ENCODE data around the gene UBE3C. TPM values are rescaled to one million over a fixed set of nuclear protein-coding genes. Genes with fewer than 3 reads are reported as not detected.

The UBE3C gene
- total and polyA plus RNA-seq, 2 donors (not counting 3 experiments of a cell fraction or from before 2014, with no cell fraction given), result 45.1 to 77.3 TPM

- ChIA-PET CTCF (interaction anchor here (0.7 kb wide), 1 partner anchor 20 kb away, joined by 3 read pairs; no protein-coding TSS in a partner anchor), POLR2A (no interaction called here)
- intact Hi-C loops (cut with micrococcal nuclease) (no loop called here), dilution Hi-C loops (cut with MboI; ENCODE audit: extremely low pct_ligation_motif_present, low sequenced_read_pairs) (no loop called here)
- H3K79me2 ChIP-seq (ENCODE audit: control insufficient read depth, insufficient read depth, low read length), result no peaks in the 10 kb centered on the region
- no peak overlapping the region for H3K27ac ChIP-seq (ENCODE audit: insufficient read depth, low read depth, low read length)
- no peaks in the 10 kb centered on the region for H3K4me1 ChIP-seq (ENCODE audit: control insufficient read depth, extremely low read depth, insufficient read depth, low read length)
- DNase-seq (ENCODE audit: low read depth, low spot score) (no peak), FAIRE-seq (no peak)
- TF ChIP-seq EZH2 (IDR thresholded peaks at IDR 0.05; ENCODE audit: borderline replicate concordance, low read depth, low read length, severe bottlenecking), result no peak
- TF ChIP-seq MAX (IDR thresholded peaks at IDR 0.05; ENCODE audit: insufficient read depth, insufficient read length), result no peak
- TF ChIP-seq POLR2A (IDR thresholded peaks at IDR 0.05; ENCODE audit: low read depth, low read length), result no peak
- TF ChIP-seq GATA2 (IDR thresholded peaks at IDR 0.05; ENCODE audit: insufficient read depth, insufficient read length, low read depth, low read length), result no peak
- no peak for TF ChIP-seq FOS (IDR thresholded peaks at IDR 0.05; ENCODE audit: borderline replicate concordance, insufficient read depth, low read length)
- no peak for TF ChIP-seq JUN (IDR thresholded peaks at IDR 0.05; ENCODE audit: borderline replicate concordance, insufficient read depth, insufficient read length, low read depth)
- TF ChIP-seq POLR2AphosphoS5 (IDR thresholded peaks at IDR 0.05; ENCODE audit: insufficient read depth, low read depth, low read length), result no peak
- TF ChIP-seq CTCF (IDR thresholded peaks at IDR 0.05; ENCODE audit: extremely low read depth in 1 of 2, insufficient read depth in 1 of 2, low read depth in 1 of 2, low read length in 2 of 2), result no peak
- TF ChIP-seq MYC (IDR thresholded peaks at IDR 0.05; ENCODE audit: low read depth, low read length), result no peak
- no peak overlapping the region for H3K4me2 ChIP-seq (ENCODE audit: insufficient read depth, low read length)
- H3K9ac ChIP-seq (replicated peaks; ENCODE audit: extremely low read depth, insufficient read depth, low read length), result no peak overlapping the region
- BruUV-seq (replicated peaks), result no TSS peak
- no peaks in the 10 kb centered on the region for H3K36me3 ChIP-seq (ENCODE audit: control insufficient read depth in 2 of 2, extremely low read depth in 1 of 2, insufficient read depth in 2 of 2, low read length in 2 of 2)
- no peak overlapping the region for H2AFZ ChIP-seq (ENCODE audit: low read depth, low read length)
- H3K4me3 ChIP-seq (replicated peaks in 1 of 3; ENCODE audit: insufficient read depth in 1 of 3, low read depth in 1 of 3, low read length in 3 of 3), result no peak overlapping the region
- peaks cover 0 to 2% of the 10 kb centered on the region in 2 experiments for H3K27me3 ChIP-seq (ENCODE audit: control insufficient read depth in 2 of 2, insufficient read depth in 2 of 2, low read length in 2 of 2)
- H3K9me3 ChIP-seq (replicated peaks; ENCODE audit: control insufficient read depth, insufficient read depth, low read length), result no peaks in the 10 kb centered on the region
- H4K20me1 ChIP-seq (replicated peaks; ENCODE audit: control insufficient read depth, extremely low read depth, insufficient read depth, low read length), result no peaks in the 10 kb centered on the region
- no peaks in the 10 kb centered on the region for H3K9me1 ChIP-seq (replicated peaks; ENCODE audit: control insufficient read depth, extremely low read depth, insufficient read depth, low read length)
Measured at GRCh38 chr7:157291404-157292080, 152.8 kb downstream of the UBE3C start.

All from endothelial cell of umbilical vein (primary cell).